HepG2 (cell line): ENCODE data around the gene ERCC4. TPM values are rescaled to one million over a fixed set of nuclear protein-coding genes. Genes with fewer than 3 reads are reported as not detected.

ENCODE experiments used
- ARNTL ChIP-seq: sonication (generic); formaldehyde crosslinking; IDR thresholded peaks from 2 replicates; pipeline ENCODE4 v1.4.0; 2020; ENCODE audit warnings: mild to moderate bottlenecking, missing genetic modification reagents
- CEBPB ChIP-seq: IDR thresholded peaks from 2 replicates; pipeline ENCODE4 v1.6.1; 2011; ENCODE audit warnings: low read depth, low read length, improper control_type of control experiment, borderline replicate concordance
- CEBPG ChIP-seq: IDR thresholded peaks from 2 replicates; pipeline ENCODE4 v1.6.1; 2016
- DMTF1 ChIP-seq: sonication (generic); formaldehyde crosslinking; IDR thresholded peaks from 2 replicates; pipeline ENCODE4 v1.4.0; 2020; ENCODE audit warnings: mild to moderate bottlenecking, missing genetic modification reagents
- ELF4 ChIP-seq: sonication (generic); formaldehyde crosslinking; IDR thresholded peaks from 2 replicates; pipeline ENCODE4 v1.5.0; 2020; ENCODE audit warnings: missing genetic modification reagents, mild to moderate bottlenecking, moderate library complexity, borderline replicate concordance
- ESRRA ChIP-seq: sonication (generic); formaldehyde crosslinking; IDR thresholded peaks from 2 replicates; pipeline ENCODE4 v1.5.1; 2020; ENCODE audit warnings: mild to moderate bottlenecking, low read depth, missing genetic modification reagents
- FOSL1 ChIP-seq: sonication (generic); formaldehyde crosslinking; IDR thresholded peaks from 2 replicates; pipeline ENCODE4 v1.9.0; 2021; ENCODE audit warnings: missing genetic modification reagents, borderline replicate concordance
- GABPB1 ChIP-seq: IDR thresholded peaks from 2 replicates; pipeline ENCODE4 v1.6.1; 2016; ENCODE audit warnings: mild to moderate bottlenecking, missing genetic modification reagents, moderate library complexity, missing compliant biosample characterization
- HNF4A ChIP-seq: sonication (generic); formaldehyde crosslinking; IDR thresholded peaks from 2 replicates; pipeline ENCODE4 v1.4.0; 2020; ENCODE audit warnings: missing genetic modification reagents
- MNT ChIP-seq: fragments of 450-650 bp; IDR thresholded peaks from 2 replicates; pipeline ENCODE4 v1.6.1; 2016
- PCBP2 ChIP-seq: fragments of 200-400 bp; formaldehyde crosslinking; optimal IDR thresholded peaks from 2 replicates; pipeline ENCODE3; 2018; ENCODE audit warnings: low read length, low read depth; ENCODE audit not compliant: poor library complexity, severe bottlenecking
- POGZ ChIP-seq: sonication (generic); formaldehyde crosslinking; IDR thresholded peaks from 2 replicates; pipeline ENCODE4 v1.4.0; 2020; ENCODE audit warnings: mild to moderate bottlenecking, missing genetic modification reagents
- PRDM4 ChIP-seq: sonication (generic); formaldehyde crosslinking; IDR thresholded peaks from 2 replicates; pipeline ENCODE4 v1.9.0; 2021; ENCODE audit warnings: missing genetic modification reagents, borderline replicate concordance
- TRIM22 ChIP-seq: fragments of 450-650 bp; IDR thresholded peaks from 2 replicates; pipeline ENCODE4 v1.6.1; 2017
- ZBTB1 ChIP-seq: sonication (generic); formaldehyde crosslinking; IDR thresholded peaks from 2 replicates; pipeline ENCODE4 v1.4.0; 2020; ENCODE audit warnings: missing genetic modification reagents, borderline replicate concordance
- ZNF12 ChIP-seq: sonication (generic); formaldehyde crosslinking; IDR thresholded peaks from 2 replicates; pipeline ENCODE4 v1.5.0; 2020; ENCODE audit warnings: missing genetic modification reagents
- ZNF317 ChIP-seq: sonication (generic); formaldehyde crosslinking; IDR thresholded peaks from 2 replicates; pipeline ENCODE4 v1.5.0; 2020; ENCODE audit warnings: mild to moderate bottlenecking, missing genetic modification reagents
- ZNF546 ChIP-seq: sonication (generic); formaldehyde crosslinking; conservative IDR thresholded peaks from 2 replicates; pipeline ENCODE4 v1.8.1; 2023; ENCODE audit warnings: mild to moderate bottlenecking, missing genetic modification reagents
- ZNF615 ChIP-seq: sonication (generic); formaldehyde crosslinking; IDR thresholded peaks from 2 replicates; pipeline ENCODE4 v1.5.0; 2020; ENCODE audit warnings: mild to moderate bottlenecking, missing genetic modification reagents, borderline replicate concordance
- ZNF747 ChIP-seq: sonication (generic); formaldehyde crosslinking; IDR thresholded peaks from 2 replicates; pipeline ENCODE4 v1.8.1; 2023; ENCODE audit warnings: missing genetic modification reagents, mild to moderate bottlenecking, borderline replicate concordance
- ZSCAN22 ChIP-seq: sonication (generic); formaldehyde crosslinking; IDR thresholded peaks from 2 replicates; pipeline ENCODE4 v1.4.0; 2020; ENCODE audit warnings: mild to moderate bottlenecking, missing genetic modification reagents
- polyA plus RNA-seq, 8 experiments: library from polyadenylated mRNA; depleted of rRNA in 3 of 8; stranded (reverse) in 7 of 8; unstranded in 1 of 8; fragments of >200 nt; fragmentation: Illumina TruSeq in 4 of 8; extraction: Trizol in 4 of 8; gene quantifications; 2 replicates each; pipeline versions ENCODE4 v1.2.1 to v1.2.3, GENCODE V29; 2011 to 2016; ENCODE audit warnings: low read depth in 4 of 8, missing spikeins in 1 of 8, mixed read lengths in 1 of 8; ENCODE audit not compliant: insufficient read depth in 1 of 8
- total RNA-seq, 5 experiments: library from RNA; depleted of rRNA; stranded (reverse); fragments of >200 nt; fragmentation: Illumina TruSeq; extraction: Trizol; gene quantifications; 2 replicates each; pipeline ENCODE4 v1.2.3, GENCODE V29; 2016; ENCODE audit warnings: low read depth in 1 of 5
- TF ChIP-seq, protein P1 (sequence below): sonication (generic); formaldehyde crosslinking; IDR thresholded peaks from 2 replicates; pipeline ENCODE4 v1.8.0; 2022; ENCODE audit warnings: missing genetic modification reagents, mild to moderate bottlenecking, moderate library complexity, borderline replicate concordance

ERCC4 gene
- total and polyA plus RNA-seq, 2 of the 13 experiments (the other 11 are each of a cell fraction or from before 2014, with no cell fraction given) = 5.4 to 15.2 TPM

GRCh38 chr16:13995194-13995593, 75.2 kb downstream of the ERCC4 start (continued):
- TF ChIP-seq MNT (no peak), ZSCAN22 (CRISPR knock-in tag) (0 out of 2 replicates have a peak, but pooled peaks have one; percentile 82), PRDM4 (no peak), ZNF615 (CRISPR knock-in tag) (no peak), ZNF12 (no peak), FOSL1 (CRISPR knock-in tag) (no peak), ELF4 (no peak), ESRRA (CRISPR knock-in tag) (peak; percentile 45; the same call in 1 of the 2 replicates), GABPB1 (CRISPR knock-in tag) (no peak), ARNTL (CRISPR knock-in tag) (no peak), TRIM22 (no peak), CEBPG (CRISPR knock-in tag) (no peak), DMTF1 (CRISPR knock-in tag) (no peak), ZBTB1 (no peak), ZNF317 (CRISPR knock-in tag) (0 out of 2 replicates have a peak, but pooled peaks have one; percentile 18), HNF4A (CRISPR knock-in tag) (peak; percentile 93), ZNF747 (no peak), CEBPB (no peak), POGZ (CRISPR knock-in tag) (peak; percentile 83), ZNF546 (no peak), PCBP2 (no peak)
- TF ChIP-seq, protein P1, sequence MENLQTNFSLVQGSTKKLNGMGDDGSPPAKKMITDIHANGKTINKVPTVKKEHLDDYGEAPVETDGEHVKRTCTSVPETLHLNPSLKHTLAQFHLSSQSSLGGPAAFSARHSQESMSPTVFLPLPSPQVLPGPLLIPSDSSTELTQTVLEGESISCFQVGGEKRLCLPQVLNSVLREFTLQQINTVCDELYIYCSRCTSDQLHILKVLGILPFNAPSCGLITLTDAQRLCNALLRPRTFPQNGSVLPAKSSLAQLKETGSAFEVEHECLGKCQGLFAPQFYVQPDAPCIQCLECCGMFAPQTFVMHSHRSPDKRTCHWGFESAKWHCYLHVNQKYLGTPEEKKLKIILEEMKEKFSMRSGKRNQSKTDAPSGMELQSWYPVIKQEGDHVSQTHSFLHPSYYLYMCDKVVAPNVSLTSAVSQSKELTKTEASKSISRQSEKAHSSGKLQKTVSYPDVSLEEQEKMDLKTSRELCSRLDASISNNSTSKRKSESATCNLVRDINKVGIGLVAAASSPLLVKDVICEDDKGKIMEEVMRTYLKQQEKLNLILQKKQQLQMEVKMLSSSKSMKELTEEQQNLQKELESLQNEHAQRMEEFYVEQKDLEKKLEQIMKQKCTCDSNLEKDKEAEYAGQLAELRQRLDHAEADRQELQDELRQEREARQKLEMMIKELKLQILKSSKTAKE (CRISPR knock-in tag) = no peak
